HG02943 (cell line): ENCODE data around the gene OR2A12.
"Not testable (repeated sequence)": the region's sequence is repeated elsewhere in the genome, so short reads cannot be mapped to it uniquely, and the experiment has no call there.

Experiments
- ATAC-seq: cut with Tn5 transposase; IDR thresholded peaks from one replicate; pipeline ENCODE4 v1.9.1; 2021; ENCODE audit warnings: mild to moderate bottlenecking, low read depth, moderate library complexity; ENCODE audit not compliant: unreplicated experiment

OR2A12 gene

GRCh38 chr7:144113651-144114050 is 27.6 kb downstream of the OR2A12 start:
- no peak for ATAC-seq

- no peak for ATAC-seq
These were observed 32.3 kb downstream of the OR2A12 start for GRCh38 chr7:144118341-144118740.

GRCh38 chr7:144122876-144123275 is 36.8 kb downstream of the OR2A12 start, which contains the start of gene OR2A14:
OR2A14 (plus strand) TSS chr7:144123176; CDS start chr7:144129113, 5,937 bp downstream.
- no peak for ATAC-seq

- peak; percentile 99 for ATAC-seq
These were observed 41.7 kb downstream of the OR2A12 start for GRCh38 chr7:144127714-144128334.

- not testable (repeated sequence) for ATAC-seq
These were observed 43.5 kb downstream of the OR2A12 start for GRCh38 chr7:144129601-144130000.

- no peak for ATAC-seq
These were observed 44.7 kb downstream of the OR2A12 start for GRCh38 chr7:144130730-144131129.

GRCh38 chr7:144132262-144132661 is 46.2 kb downstream of the OR2A12 start:
- no peak for ATAC-seq

GRCh38 chr7:144133307-144133706 is 47.2 kb downstream of the OR2A12 start:
- no peak for ATAC-seq

- ATAC-seq = no peak
These were observed 48.0 kb downstream of the OR2A12 start for GRCh38 chr7:144134116-144134515.

GRCh38 chr7:144137501-144137900 is 51.4 kb downstream of the OR2A12 start:
- ATAC-seq = no peak

GRCh38 chr7:144142187-144142586 is 56.1 kb downstream of the OR2A12 start:
- ATAC-seq = no peak

GRCh38 chr7:144144426-144144825 is 58.3 kb downstream of the OR2A12 start:
- no peak for ATAC-seq

- no peak for ATAC-seq
These were observed 62.2 kb downstream of the OR2A12 start for GRCh38 chr7:144148224-144148827.
